ENCODE results near the gene NDUFA5. TPM values are rescaled to one million over a fixed set of nuclear protein-coding genes. Genes with fewer than 3 reads are reported as not detected.

Gene NDUFA5
- polyA plus RNA-seq, 1 of the 3 experiments (the other 2 are of a cell fraction) = 10.9 TPM

DNA sequence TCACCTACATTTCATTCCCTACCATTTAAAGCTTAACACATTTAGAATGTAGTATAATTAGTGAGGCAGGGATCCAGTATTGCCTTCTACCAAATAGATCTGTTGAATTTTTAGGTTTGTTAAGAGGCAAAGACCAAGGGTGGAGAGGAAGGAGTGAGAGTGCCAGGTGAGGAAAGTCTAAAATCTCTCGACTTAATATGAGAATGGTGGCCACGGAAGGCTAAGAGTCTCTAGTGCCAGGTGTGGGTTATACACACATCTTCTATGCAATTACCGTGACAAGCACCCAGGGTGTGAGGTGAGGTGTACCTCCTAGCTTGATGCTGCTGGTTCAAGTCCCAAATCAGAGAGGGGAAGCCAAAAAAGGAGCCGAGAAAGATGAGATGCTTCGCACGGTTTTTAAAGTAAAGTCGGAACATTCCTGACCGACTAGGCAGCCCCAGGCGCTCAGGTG, 23.7 kb downstream of the NDUFA5 start:
- ChIA-PET CTCF (interaction anchor here (1.5 to 2.7 kb wide), 3 partner anchors 9 to 39 kb away, joined by 4 to 31 read pairs (median 5); no protein-coding TSS in a partner anchor), POLR2A (interaction anchor here (1.9 kb wide), 1 partner anchor 24 kb away, joined by 4 read pairs; the partner anchor contains the start of gene NDUFA5)
- H3K27me3 ChIP-seq (ENCODE audit: insufficient read depth) = no peaks in the 10 kb centered on the region
- no peak for DNase-seq
- peak overlapping the region; percentile 82 for H3K4me2 ChIP-seq
- peak overlapping the region; percentile 70 to 73 for H3K4me3 ChIP-seq (ENCODE audit: low read depth in 2 of 2, low read length in 1 of 2)
- H3K9me2 ChIP-seq = no peaks in the 10 kb centered on the region
- no peaks in the 10 kb centered on the region for H3K9me3 ChIP-seq
- peak overlapping the region in 1 of 2 experiments; percentile 48; a peak in 1 of 4 replicates for H3K27ac ChIP-seq (ENCODE audit: low read depth in 2 of 2, low read length in 1 of 2)
- H2AFZ ChIP-seq (ENCODE audit: low read depth) = peak overlapping the region; percentile 91
- H3K79me2 ChIP-seq (ENCODE audit: insufficient read depth) = no peaks in the 10 kb centered on the region
- H3K4me1 ChIP-seq (ENCODE audit: control insufficient read depth in 1 of 2, insufficient read depth in 2 of 2, low read depth in 1 of 2, low read length in 1 of 2) = peaks cover 8 to 18% of the 10 kb centered on the region in 2 experiments
- WGBS (ENCODE audit: low lambda C conversion rate) = 3% methylated on average over 9 of the region's 9 CpGs
- no peak for TF ChIP-seq YY1 (IDR thresholded peaks at IDR 0.05; ENCODE audit: low read depth)
- no peak for TF ChIP-seq ELF1 (IDR thresholded peaks at IDR 0.05)
- TF ChIP-seq CHD2 (IDR thresholded peaks at IDR 0.05; ENCODE audit: low read length, partially characterized antibody) = no peak
- no peak for TF ChIP-seq SMC3 (IDR thresholded peaks at IDR 0.05; ENCODE audit: low read depth, low read length)
- no peak for TF ChIP-seq JUND (IDR thresholded peaks at IDR 0.05)
- no peak for TF ChIP-seq RFX5 (IDR thresholded peaks at IDR 0.05; ENCODE audit: low read length)
- no peak for TF ChIP-seq ZBTB33 (IDR thresholded peaks at IDR 0.05; ENCODE audit: borderline replicate concordance, low read depth)
- TF ChIP-seq IRF3 (IDR thresholded peaks at IDR 0.05; ENCODE audit: low read depth, low read length) = no peak
- TF ChIP-seq USF2 (IDR thresholded peaks at IDR 0.05; ENCODE audit: borderline replicate concordance, low read depth, low read length) = no peak
- TF ChIP-seq POLR2AphosphoS5 (IDR thresholded peaks at IDR 0.05; ENCODE audit: low read depth, low read length) = no peak
- TF ChIP-seq FOXJ3 (CRISPR knock-in tag; IDR thresholded peaks at IDR 0.05) = no peak
- no peak for TF ChIP-seq NFIC (IDR thresholded peaks at IDR 0.05; ENCODE audit: borderline replicate concordance)
- TF ChIP-seq RXRA (IDR thresholded peaks at IDR 0.05; ENCODE audit: borderline replicate concordance, low read depth) = no peak
- H3K36me3 ChIP-seq (replicated peaks in 1 of 2; ENCODE audit: control insufficient read depth in 1 of 2, insufficient read depth in 2 of 2, low read length in 1 of 2) = no peaks in the 10 kb centered on the region
- H3F3A ChIP-seq (replicated peaks; ENCODE audit: insufficient read depth) = peaks cover 36% of the 10 kb centered on the region
- H3K9ac ChIP-seq = peak overlapping the region; percentile 43; the same call in 1 of the 2 replicates
- no peaks in the 10 kb centered on the region for H4K20me1 ChIP-seq (ENCODE audit: insufficient read depth)

DNA sequence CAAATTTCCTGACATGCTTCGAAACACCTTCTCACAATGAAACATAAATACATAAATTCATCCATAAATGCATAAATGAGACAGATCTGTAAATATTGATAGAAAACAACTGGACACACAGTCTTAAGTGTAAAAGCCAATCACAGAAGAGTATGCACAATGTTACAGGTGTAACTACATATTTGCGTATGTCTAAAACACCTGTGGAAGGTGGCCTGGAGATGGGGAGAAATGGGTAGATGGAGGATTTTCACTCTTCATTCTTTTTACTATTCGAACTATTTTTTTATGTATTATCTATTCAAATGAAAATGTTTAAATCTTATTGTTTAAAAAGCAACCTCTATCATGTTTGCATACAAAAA, 24.1 kb downstream of the NDUFA5 start:
- H3K79me2 ChIP-seq (ENCODE audit: insufficient read depth) = no peaks in the 10 kb centered on the region
- no peaks in the 10 kb centered on the region for H3K36me3 ChIP-seq (replicated peaks in 1 of 2; ENCODE audit: control insufficient read depth in 1 of 2, insufficient read depth in 2 of 2, low read length in 1 of 2)
- peak overlapping the region in 1 of 2 experiments; percentile 70; a peak in 1 of 4 replicates for H3K4me3 ChIP-seq (ENCODE audit: low read depth in 2 of 2, low read length in 1 of 2)
- H3K27me3 ChIP-seq (ENCODE audit: insufficient read depth) = no peaks in the 10 kb centered on the region
- 74% methylated on average over 3 of the region's 3 CpGs for WGBS (ENCODE audit: low lambda C conversion rate)
- ChIA-PET CTCF (interaction anchor here (1.5 to 2.7 kb wide), 2 partner anchors 9 to 39 kb away, joined by 4 to 31 read pairs; no protein-coding TSS in a partner anchor), POLR2A (no interaction called here)
- H3F3A ChIP-seq (replicated peaks; ENCODE audit: insufficient read depth) = peaks cover 31% of the 10 kb centered on the region
- no peak overlapping the region; the same call in 1 of the 2 replicates for H3K9ac ChIP-seq
- H3K9me2 ChIP-seq = no peaks in the 10 kb centered on the region
- peak overlapping the region; percentile 64; the same call in 1 of the 2 replicates for H2AFZ ChIP-seq (ENCODE audit: low read depth)
- H3K4me1 ChIP-seq (ENCODE audit: control insufficient read depth in 1 of 2, insufficient read depth in 2 of 2, low read depth in 1 of 2, low read length in 1 of 2) = peaks cover 8 to 13% of the 10 kb centered on the region in 2 experiments
- H3K9me3 ChIP-seq = no peaks in the 10 kb centered on the region
- no peaks in the 10 kb centered on the region for H4K20me1 ChIP-seq (ENCODE audit: insufficient read depth)
- peak overlapping the region; percentile 82 for H3K4me2 ChIP-seq
- DNase-seq = no peak
- H3K27ac ChIP-seq (ENCODE audit: low read depth in 2 of 2, low read length in 1 of 2) = no peak overlapping the region
- TF ChIP-seq MAX (IDR thresholded peaks at IDR 0.05; ENCODE audit: low read depth) = no peak
- TF ChIP-seq GABPA (IDR thresholded peaks at IDR 0.05; ENCODE audit: low read depth) = no peak
- TF ChIP-seq, protein P1, sequence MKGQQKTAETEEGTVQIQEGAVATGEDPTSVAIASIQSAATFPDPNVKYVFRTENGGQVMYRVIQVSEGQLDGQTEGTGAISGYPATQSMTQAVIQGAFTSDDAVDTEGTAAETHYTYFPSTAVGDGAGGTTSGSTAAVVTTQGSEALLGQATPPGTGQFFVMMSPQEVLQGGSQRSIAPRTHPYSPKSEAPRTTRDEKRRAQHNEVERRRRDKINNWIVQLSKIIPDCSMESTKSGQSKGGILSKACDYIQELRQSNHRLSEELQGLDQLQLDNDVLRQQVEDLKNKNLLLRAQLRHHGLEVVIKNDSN (IDR thresholded peaks at IDR 0.05; ENCODE audit: borderline replicate concordance, low read depth) = no peak
- TF ChIP-seq JUND (IDR thresholded peaks at IDR 0.05) = no peak
- no peak for TF ChIP-seq TEAD4 (IDR thresholded peaks at IDR 0.05; ENCODE audit: borderline replicate concordance, insufficient read depth)
- no peak for TF ChIP-seq RAD21 (IDR thresholded peaks at IDR 0.05; ENCODE audit: low read length)
- TF ChIP-seq RXRA (IDR thresholded peaks at IDR 0.05; ENCODE audit: borderline replicate concordance, low read depth) = no peak
- TF ChIP-seq IRF3 (IDR thresholded peaks at IDR 0.05; ENCODE audit: low read depth, low read length) = no peak
- TF ChIP-seq, protein P2, sequence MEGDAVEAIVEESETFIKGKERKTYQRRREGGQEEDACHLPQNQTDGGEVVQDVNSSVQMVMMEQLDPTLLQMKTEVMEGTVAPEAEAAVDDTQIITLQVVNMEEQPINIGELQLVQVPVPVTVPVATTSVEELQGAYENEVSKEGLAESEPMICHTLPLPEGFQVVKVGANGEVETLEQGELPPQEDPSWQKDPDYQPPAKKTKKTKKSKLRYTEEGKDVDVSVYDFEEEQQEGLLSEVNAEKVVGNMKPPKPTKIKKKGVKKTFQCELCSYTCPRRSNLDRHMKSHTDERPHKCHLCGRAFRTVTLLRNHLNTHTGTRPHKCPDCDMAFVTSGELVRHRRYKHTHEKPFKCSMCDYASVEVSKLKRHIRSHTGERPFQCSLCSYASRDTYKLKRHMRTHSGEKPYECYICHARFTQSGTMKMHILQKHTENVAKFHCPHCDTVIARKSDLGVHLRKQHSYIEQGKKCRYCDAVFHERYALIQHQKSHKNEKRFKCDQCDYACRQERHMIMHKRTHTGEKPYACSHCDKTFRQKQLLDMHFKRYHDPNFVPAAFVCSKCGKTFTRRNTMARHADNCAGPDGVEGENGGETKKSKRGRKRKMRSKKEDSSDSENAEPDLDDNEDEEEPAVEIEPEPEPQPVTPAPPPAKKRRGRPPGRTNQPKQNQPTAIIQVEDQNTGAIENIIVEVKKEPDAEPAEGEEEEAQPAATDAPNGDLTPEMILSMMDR (IDR thresholded peaks at IDR 0.05) = no peak
- no peak for TF ChIP-seq TAF1 (IDR thresholded peaks at IDR 0.05; ENCODE audit: borderline replicate concordance, low read depth, low read length)
